ENCODE results near the gene SLAIN2.
"Not testable (repeated sequence)": the region's sequence is repeated elsewhere in the genome, so short reads cannot be mapped to it uniquely, and the experiment has no call there.

SLAIN2 gene

GRCh38 chr4:48445704-48446103 lies 104.4 kb downstream of the SLAIN2 start:
- no peak for DNase-seq

DNA sequence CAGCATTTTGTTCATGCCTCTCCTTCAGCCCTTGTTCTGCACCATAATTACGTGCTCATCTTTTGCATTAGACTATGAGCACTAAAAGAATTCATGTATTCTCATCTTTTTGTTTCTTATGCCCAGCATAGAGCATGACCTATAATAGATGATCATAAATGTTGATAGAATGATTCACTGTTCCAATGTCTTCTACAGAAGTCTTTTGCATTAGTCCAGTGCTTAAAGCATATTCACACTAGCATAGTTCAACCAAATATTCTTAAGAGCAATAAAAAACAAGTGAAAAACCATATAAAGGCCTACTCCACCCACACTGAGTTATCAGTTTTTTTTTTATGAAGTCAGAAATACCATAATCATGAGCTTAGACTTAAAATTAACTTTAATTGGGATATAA lies 105.3 kb downstream of the SLAIN2 start:
- no peak for DNase-seq

DNA sequence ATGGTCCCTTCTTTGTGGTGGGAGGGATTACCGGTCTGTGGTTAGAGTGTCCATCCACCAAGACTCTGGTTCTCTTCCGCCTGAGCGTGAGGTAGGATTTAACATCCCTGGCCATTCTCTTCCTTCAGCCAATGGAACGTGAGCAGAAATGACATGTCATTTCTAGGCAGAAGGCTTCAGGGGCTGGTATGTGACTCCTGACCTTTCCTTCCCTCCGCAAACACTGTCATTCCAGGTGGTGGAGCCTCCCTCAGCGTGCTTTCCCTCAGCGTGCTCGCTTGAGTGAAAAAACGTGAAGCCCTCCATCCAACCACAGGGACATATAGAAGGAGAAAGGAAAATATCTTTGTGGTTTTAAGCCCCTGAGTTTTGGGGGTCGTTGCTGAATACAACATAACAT lies 107.8 kb downstream of the SLAIN2 start:
- no peak for DNase-seq

DNA sequence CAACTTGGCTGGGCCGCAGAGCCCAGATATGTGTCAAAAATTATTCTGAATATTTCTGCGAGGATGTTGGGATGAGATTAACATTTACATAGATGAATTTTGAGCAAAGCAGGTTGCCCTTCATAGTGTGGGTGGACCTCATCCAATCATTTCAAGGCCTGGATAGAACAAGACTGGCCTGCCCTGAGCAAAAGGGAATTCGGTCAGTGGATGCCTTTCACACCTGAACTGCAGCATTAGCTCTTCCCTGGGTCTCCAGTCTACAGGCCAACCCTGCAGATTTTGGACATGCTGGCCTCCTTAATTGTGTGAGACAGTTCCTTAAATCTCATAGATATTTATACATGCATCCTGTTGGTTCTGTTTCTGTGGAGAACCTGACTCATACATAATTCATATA lies 109.4 kb downstream of the SLAIN2 start:
- DNase-seq, result no peak

DNA sequence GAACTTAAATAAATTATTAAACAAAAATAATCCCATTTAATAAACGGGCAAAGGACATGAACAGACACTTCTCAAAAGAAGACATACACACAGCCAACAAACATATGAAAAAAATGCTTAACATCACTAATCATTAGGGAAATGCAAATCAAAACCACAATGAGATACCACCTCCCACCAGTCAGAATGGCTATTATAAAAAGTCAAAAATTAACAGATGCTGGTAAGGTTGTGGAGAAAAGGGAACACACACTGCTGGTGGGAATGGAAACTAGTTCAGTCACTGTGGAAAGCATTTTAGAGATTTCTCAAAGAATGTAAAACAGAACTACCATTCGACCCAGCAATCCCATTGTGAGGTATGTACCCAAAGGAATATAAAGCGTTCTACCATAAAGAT lies 110.3 kb downstream of the SLAIN2 start:
- not testable (repeated sequence) for DNase-seq

- DNase-seq, result no peak
These were observed 113.3 kb downstream of the SLAIN2 start for GRCh38 chr4:48454591-48454990.

- no peak for DNase-seq
These were observed 119.7 kb downstream of the SLAIN2 start for GRCh38 chr4:48461000-48461399.

DNA sequence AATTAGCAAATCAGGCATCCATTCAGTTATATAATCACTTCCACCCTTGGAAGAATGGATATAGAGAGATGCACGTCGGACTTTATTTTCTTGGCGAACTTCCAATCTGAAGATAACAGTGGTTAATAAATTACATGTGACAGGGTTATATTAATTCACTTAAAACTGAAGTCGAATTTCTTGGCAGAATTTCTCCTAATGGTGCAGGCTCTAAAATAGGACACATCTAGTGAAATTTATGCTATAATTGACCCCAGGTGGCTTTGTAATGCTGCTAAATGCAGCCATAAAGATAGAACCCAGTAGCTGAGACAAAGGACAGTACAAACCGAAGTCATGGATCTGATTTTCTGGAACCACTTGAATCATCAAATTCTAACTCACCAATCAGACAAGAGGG lies 121.0 kb downstream of the SLAIN2 start:
- no peak for DNase-seq

DNA sequence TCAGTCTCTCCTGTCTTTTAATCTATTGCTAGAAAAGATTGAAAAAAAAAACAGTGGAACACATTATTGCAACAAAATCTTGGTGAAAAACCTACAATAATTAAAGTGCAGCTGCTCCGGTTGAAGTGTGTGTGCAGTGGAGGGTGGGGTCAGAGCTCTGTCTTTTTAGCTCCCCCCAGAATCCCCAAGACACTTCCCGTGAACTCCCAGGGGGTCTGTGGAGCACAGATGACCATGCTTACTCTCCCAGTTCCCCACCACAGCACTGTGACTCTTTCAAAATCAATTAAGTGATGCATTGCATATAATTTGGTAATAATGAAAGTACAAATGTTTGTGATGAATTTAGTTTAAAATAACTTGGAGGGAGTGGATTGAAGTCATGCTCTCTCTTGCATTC lies 126.1 kb downstream of the SLAIN2 start:
- DNase-seq, result no peak

DNA sequence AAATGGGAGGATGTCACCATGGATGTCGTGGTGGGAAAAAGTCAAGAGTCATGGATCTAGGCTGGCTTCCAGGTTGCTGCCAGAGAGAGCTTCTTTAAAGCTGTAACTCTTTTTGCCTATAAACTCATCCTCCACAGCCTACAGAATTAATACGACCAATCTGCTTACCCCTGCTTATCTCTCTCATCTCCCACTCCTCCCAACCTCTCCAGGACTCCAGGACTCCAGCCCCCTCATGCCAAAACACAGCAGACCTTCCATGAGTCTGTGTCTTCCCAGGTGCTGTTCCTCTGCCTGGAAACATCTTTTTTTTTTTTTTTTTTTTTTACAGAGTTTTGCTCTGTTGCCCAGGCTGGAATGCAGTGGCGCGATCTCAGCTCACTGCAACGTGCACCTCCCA lies 126.6 kb downstream of the SLAIN2 start:
- DNase-seq, result no peak

DNA sequence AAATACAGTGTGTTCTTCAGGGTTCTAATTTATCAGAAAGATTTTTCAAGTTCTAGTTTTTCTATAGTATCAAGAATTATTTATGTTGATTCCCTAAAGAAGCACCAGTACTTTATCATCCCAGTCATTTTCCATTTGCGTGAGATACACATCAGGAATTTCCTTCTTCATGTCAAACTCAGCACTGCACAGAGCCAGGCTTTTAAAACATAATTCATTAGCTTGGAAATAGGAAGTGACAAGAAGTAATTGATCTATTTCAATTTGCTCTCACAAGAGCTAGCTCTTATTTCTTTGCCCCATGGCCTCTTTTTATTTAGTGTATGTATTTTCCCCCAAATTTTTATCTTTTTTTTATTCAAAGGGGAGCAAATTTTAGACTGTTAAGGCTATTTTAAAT lies 128.8 kb downstream of the SLAIN2 start:
- DNase-seq, result no peak

GRCh38 chr4:48470570-48470969 lies 129.2 kb downstream of the SLAIN2 start:
- DNase-seq, result no peak

GRCh38 chr4:48472794-48473193 lies 131.5 kb downstream of the SLAIN2 start:
- no peak for DNase-seq

GRCh38 chr4:48475770-48476169 lies 134.4 kb downstream of the SLAIN2 start:
- DNase-seq, result no peak
